ENCODE measurements around the gene ARIH2.

ARIH2 gene

GRCh38 chr3:48952510-48953118 lies 34.0 kb downstream of the ARIH2 start:
- TF ChIP-seq CREB1 (IDR thresholded peaks at IDR 0.05; ENCODE audit: low read depth) (no peak), RAD21 (IDR thresholded peaks at IDR 0.05; ENCODE audit: low read depth) (peak; percentile 59)

- TF ChIP-seq, protein P1, sequence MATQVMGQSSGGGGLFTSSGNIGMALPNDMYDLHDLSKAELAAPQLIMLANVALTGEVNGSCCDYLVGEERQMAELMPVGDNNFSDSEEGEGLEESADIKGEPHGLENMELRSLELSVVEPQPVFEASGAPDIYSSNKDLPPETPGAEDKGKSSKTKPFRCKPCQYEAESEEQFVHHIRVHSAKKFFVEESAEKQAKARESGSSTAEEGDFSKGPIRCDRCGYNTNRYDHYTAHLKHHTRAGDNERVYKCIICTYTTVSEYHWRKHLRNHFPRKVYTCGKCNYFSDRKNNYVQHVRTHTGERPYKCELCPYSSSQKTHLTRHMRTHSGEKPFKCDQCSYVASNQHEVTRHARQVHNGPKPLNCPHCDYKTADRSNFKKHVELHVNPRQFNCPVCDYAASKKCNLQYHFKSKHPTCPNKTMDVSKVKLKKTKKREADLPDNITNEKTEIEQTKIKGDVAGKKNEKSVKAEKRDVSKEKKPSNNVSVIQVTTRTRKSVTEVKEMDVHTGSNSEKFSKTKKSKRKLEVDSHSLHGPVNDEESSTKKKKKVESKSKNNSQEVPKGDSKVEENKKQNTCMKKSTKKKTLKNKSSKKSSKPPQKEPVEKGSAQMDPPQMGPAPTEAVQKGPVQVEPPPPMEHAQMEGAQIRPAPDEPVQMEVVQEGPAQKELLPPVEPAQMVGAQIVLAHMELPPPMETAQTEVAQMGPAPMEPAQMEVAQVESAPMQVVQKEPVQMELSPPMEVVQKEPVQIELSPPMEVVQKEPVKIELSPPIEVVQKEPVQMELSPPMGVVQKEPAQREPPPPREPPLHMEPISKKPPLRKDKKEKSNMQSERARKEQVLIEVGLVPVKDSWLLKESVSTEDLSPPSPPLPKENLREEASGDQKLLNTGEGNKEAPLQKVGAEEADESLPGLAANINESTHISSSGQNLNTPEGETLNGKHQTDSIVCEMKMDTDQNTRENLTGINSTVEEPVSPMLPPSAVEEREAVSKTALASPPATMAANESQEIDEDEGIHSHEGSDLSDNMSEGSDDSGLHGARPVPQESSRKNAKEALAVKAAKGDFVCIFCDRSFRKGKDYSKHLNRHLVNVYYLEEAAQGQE (IDR thresholded peaks at IDR 0.05; ENCODE audit: low read depth), result no peak
- no peak for TF ChIP-seq NFIC (IDR thresholded peaks at IDR 0.05)
- TF ChIP-seq FOXM1 (IDR thresholded peaks at IDR 0.05; ENCODE audit: borderline replicate concordance, low read depth), result no peak
- no peak for TF ChIP-seq TCF12 (IDR thresholded peaks at IDR 0.05; ENCODE audit: low read depth)
- no peak for TF ChIP-seq USF1 (IDR thresholded peaks at IDR 0.05)
Measured at GRCh38 chr3:48957006-48957705, 38.5 kb downstream of the ARIH2 start.

DNA sequence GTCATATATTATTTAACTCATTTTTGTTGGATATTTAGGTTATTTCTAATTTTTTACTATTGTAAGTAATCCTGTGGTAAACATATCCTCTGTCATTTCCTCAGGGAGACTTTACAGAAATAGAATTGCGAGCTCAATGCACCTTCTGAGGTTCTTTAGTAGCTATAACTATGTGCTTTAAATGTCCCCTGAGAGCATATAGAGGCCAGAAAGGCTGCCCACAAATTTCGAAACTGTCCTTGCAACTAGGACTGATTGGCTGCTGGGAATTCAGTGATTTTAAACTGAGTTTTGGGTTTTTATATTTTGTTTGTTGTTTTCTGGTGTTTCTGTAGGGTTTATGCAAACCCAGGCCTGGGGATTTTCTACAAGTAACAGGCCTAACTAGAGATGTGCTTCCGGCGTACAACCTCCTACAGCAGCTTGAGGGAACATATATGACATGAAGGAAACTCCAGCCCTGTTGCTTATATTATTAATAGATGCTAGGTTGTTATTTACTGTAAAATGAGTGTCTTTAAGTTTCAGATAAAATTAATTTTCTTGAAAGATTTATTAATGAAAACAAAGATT lies 42.3 kb downstream of the ARIH2 start:
- TF ChIP-seq RAD21 (IDR thresholded peaks at IDR 0.05; ENCODE audit: low read depth) (no peak), TAF1 (IDR thresholded peaks at IDR 0.05; ENCODE audit: low read depth) (no peak), FOXM1 (IDR thresholded peaks at IDR 0.05; ENCODE audit: borderline replicate concordance, low read depth) (no peak), USF1 (IDR thresholded peaks at IDR 0.05) (no peak), EGR1 (IDR thresholded peaks at IDR 0.05) (no peak), CEBPB (IDR thresholded peaks at IDR 0.05) (no peak), NFIC (IDR thresholded peaks at IDR 0.05) (no peak), EP300 (IDR thresholded peaks at IDR 0.05; ENCODE audit: borderline replicate concordance) (no peak), TCF12 (IDR thresholded peaks at IDR 0.05; ENCODE audit: low read depth) (no peak), YY1 (IDR thresholded peaks at IDR 0.05; ENCODE audit: low read depth) (no peak), ZBTB7A (IDR thresholded peaks at IDR 0.05; ENCODE audit: low read depth) (no peak), CREB1 (IDR thresholded peaks at IDR 0.05; ENCODE audit: low read depth) (no peak), TEAD4 (IDR thresholded peaks at IDR 0.05) (no peak)
- TF ChIP-seq, protein P2, sequence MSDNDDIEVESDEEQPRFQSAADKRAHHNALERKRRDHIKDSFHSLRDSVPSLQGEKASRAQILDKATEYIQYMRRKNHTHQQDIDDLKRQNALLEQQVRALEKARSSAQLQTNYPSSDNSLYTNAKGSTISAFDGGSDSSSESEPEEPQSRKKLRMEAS (IDR thresholded peaks at IDR 0.05), result no peak
- TF ChIP-seq, protein P1 (IDR thresholded peaks at IDR 0.05; ENCODE audit: low read depth), result no peak

DNA sequence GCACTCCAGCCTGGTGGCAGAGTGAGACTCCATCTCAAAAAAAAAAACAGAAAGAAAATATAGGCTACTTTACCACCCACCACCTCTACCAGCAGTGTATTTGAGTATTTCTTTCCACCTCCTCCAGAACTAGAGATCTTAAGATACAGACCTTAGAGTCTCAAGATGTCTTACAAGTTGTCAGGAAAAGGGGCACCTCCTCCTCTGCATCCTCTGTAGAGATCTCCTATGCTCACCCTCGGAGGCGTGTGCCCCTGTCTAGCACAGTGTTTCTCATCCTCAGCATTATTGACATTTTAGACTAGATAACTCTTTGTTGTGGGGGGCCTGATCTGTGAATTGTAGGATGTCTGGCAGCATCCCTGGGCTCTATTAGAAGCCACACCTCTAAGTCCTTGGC lies 43.7 kb downstream of the ARIH2 start:
- TF ChIP-seq CREB1 (IDR thresholded peaks at IDR 0.05; ENCODE audit: low read depth), result no peak
- no peak for TF ChIP-seq NFIC (IDR thresholded peaks at IDR 0.05)
- TF ChIP-seq EP300 (IDR thresholded peaks at IDR 0.05; ENCODE audit: borderline replicate concordance), result no peak
- TF ChIP-seq, protein P1 (IDR thresholded peaks at IDR 0.05; ENCODE audit: low read depth), result no peak
- TF ChIP-seq YY1 (IDR thresholded peaks at IDR 0.05; ENCODE audit: low read depth), result no peak
- no peak for TF ChIP-seq TCF12 (IDR thresholded peaks at IDR 0.05; ENCODE audit: low read depth)
- no peak for TF ChIP-seq TEAD4 (IDR thresholded peaks at IDR 0.05)
- no peak for TF ChIP-seq USF1 (IDR thresholded peaks at IDR 0.05)
- TF ChIP-seq RAD21 (IDR thresholded peaks at IDR 0.05; ENCODE audit: low read depth), result no peak
- no peak for TF ChIP-seq CEBPB (IDR thresholded peaks at IDR 0.05)
- TF ChIP-seq FOXM1 (IDR thresholded peaks at IDR 0.05; ENCODE audit: borderline replicate concordance, low read depth), result no peak

All from Ishikawa (cell line).